Measurements from ENCODE around the gene IKZF4.

DNA sequence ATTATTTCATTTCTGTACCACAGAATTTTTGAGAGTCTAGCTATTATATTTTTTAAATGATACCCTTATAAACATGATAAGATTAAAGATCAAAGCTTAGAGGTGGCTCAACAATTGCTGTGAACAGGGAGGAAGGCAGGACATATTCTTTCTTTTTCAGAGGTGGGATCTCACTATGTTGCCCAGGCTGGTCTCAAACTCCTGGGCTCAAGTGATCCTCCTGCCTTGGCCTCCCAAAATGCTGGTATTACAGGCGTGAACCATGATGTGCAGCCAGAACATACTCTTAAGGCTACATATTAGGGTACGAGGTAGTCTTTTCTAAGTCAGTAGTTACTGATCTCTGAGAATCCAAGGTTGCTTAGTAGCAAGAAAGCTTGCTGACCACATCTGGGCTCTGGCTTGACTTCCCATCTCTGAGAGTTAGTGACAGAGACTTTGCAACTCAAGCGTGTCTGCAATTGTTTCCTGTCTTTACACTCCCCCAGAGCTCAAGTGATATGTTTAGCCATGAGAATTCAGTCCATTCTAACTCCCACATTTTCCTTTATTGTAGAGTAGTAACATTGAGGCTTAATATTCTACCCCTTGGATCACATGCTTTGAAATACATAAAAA, 38.4 kb upstream of the IKZF4 start:
- TF ChIP-seq, protein P1, sequence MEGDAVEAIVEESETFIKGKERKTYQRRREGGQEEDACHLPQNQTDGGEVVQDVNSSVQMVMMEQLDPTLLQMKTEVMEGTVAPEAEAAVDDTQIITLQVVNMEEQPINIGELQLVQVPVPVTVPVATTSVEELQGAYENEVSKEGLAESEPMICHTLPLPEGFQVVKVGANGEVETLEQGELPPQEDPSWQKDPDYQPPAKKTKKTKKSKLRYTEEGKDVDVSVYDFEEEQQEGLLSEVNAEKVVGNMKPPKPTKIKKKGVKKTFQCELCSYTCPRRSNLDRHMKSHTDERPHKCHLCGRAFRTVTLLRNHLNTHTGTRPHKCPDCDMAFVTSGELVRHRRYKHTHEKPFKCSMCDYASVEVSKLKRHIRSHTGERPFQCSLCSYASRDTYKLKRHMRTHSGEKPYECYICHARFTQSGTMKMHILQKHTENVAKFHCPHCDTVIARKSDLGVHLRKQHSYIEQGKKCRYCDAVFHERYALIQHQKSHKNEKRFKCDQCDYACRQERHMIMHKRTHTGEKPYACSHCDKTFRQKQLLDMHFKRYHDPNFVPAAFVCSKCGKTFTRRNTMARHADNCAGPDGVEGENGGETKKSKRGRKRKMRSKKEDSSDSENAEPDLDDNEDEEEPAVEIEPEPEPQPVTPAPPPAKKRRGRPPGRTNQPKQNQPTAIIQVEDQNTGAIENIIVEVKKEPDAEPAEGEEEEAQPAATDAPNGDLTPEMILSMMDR (conservative IDR thresholded peaks at IDR 0.05; ENCODE audit: low read depth, low read length), result no peak
- TF ChIP-seq EZH2 (IDR thresholded peaks at IDR 0.05; ENCODE audit: borderline replicate concordance, low read depth, low read length, poor library complexity, severe bottlenecking), result no peak

Data from A673 (cell line).